AG04450 (cell line): Measurements from ENCODE around the gene OGDHL. TPM values are rescaled to one million over a fixed set of nuclear protein-coding genes. Genes with fewer than 3 reads are reported as not detected.
"Not testable (repeated sequence)": the region's sequence is repeated elsewhere in the genome, so short reads cannot be mapped to it uniquely, and the experiment has no call there.

Experiments
- CTCF ChIA-PET: fragments of 300-600, 350-600 bp; formaldehyde crosslinking; extraction: SDS; loops from one replicate; lab custom pipeline; 2022; ENCODE audit warnings: antibody characterized with exemption, inconsistent platforms; lab: Charles Lee
- POLR2A ChIA-PET: fragments of 350-600 bp; formaldehyde crosslinking; extraction: SDS; loops from one replicate; lab custom pipeline; 2021; ENCODE audit warnings: antibody characterized with exemption, inconsistent platforms; lab: Yijun Ruan, JAX
- DNase-seq: peaks from one replicate; pipeline ENCODE4 v3.0.0-alpha.2; 2011; ENCODE audit warnings: low read depth, low spot score
- H3K27ac ChIP-seq: one replicate; pipeline ENCODE4 v1.5.1; 2012; ENCODE audit warnings: low read depth, low read length, control low read depth
- H3K27me3 ChIP-seq: one replicate; pipeline ENCODE4 v1.6.0; 2012; ENCODE audit warnings: low read length; ENCODE audit not compliant: control insufficient read depth, insufficient read depth
- H3K4me3 ChIP-seq: 2 replicates; pipeline ENCODE4 v1.5.1; 2011; ENCODE audit warnings: mild to moderate bottlenecking, low read depth, low read length, control low read depth
- H3K9me3 ChIP-seq: 2 replicates; pipeline ENCODE4 v1.5.1; 2012; ENCODE audit warnings: low read length; ENCODE audit not compliant: control insufficient read depth, insufficient read depth
- polyA plus RNA-seq: library from polyadenylated mRNA; depleted of rRNA; stranded (reverse); fragments of >200 nt; gene quantifications from 2 replicates; pipeline ENCODE4 v1.2.3, GENCODE V29; 2011
- TF ChIP-seq, protein P1 (sequence below): IDR thresholded peaks from 2 replicates; pipeline ENCODE4 v1.5.1; 2011; ENCODE audit warnings: low read depth, low read length, control low read depth, inconsistent platforms

OGDHL gene
- polyA plus RNA-seq, 1 experiment = 0.19 TPM

DNA sequence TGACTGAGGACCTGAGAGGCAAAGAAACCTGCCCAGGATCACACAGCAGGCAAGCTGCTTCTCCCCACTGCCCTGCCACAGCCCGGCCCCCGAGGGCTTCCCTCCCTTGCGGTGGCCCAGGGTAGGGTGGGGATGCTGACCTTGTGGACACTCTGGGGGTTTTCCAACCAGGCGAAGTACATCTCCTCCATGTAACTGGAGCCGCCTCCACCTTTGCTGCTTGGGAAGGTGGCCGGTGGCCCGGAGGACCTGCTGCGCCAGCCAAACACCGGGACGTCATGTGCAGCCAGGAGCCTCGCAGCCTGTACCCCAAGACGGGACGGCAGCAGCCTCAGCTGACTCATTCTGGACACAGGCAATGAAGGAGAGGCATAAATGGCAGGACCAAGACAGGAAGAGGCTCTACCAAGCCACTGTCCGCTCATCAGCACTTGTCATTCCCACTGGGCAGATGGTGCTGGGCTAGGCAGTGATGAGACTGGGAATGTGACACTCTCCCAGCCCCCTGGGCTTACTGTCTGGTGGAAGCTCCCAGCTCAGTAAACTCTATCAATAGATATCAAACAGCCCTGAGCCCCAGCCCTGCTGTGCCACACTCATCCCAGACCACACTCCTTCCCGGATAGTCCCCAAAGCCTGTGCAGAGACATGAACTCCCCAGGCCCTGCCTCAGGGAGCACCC, 3.7 kb downstream of the OGDHL start:
- ChIA-PET POLR2A (no interaction called here), CTCF (no interaction called here)
- no peak for DNase-seq
- Histone ChIP-seq H3K27me3 (no peaks in the 10 kb centered on the region), H3K27ac (no peak overlapping the region), H3K9me3 (peaks cover 3% of the 10 kb centered on the region; the same call in 1 of the 2 replicates), H3K4me3 (no peak overlapping the region)
- TF ChIP-seq, protein P1, sequence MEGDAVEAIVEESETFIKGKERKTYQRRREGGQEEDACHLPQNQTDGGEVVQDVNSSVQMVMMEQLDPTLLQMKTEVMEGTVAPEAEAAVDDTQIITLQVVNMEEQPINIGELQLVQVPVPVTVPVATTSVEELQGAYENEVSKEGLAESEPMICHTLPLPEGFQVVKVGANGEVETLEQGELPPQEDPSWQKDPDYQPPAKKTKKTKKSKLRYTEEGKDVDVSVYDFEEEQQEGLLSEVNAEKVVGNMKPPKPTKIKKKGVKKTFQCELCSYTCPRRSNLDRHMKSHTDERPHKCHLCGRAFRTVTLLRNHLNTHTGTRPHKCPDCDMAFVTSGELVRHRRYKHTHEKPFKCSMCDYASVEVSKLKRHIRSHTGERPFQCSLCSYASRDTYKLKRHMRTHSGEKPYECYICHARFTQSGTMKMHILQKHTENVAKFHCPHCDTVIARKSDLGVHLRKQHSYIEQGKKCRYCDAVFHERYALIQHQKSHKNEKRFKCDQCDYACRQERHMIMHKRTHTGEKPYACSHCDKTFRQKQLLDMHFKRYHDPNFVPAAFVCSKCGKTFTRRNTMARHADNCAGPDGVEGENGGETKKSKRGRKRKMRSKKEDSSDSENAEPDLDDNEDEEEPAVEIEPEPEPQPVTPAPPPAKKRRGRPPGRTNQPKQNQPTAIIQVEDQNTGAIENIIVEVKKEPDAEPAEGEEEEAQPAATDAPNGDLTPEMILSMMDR = no peak

DNA sequence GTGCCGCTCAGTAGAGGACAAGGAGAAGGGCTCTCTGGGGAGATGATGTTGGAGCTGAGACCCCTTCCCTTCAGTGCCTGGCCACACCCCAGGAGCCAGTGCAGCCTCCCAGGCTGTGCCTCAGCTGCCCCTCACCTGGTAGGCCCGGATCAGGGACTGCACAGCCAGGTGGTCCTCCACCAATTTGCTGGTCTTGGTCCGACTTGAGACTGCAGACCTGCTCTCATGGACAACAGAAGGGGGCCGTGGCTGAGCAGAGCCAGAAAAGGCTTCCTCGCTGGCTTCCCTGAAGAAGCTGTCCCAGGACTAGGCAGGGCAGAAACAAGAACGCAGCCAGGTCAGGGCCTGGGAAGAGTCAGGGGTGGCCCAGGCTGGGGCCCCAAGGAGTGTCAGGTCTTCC, 5.5 kb downstream of the OGDHL start:
- H3K27ac ChIP-seq = no peak overlapping the region
- no peaks in the 10 kb centered on the region for H3K27me3 ChIP-seq
- ChIA-PET CTCF (no interaction called here), POLR2A (no interaction called here)
- H3K9me3 ChIP-seq = peaks cover under 1% of the 10 kb centered on the region; the same call in 1 of the 2 replicates
- TF ChIP-seq, protein P1 = no peak
- H3K4me3 ChIP-seq = no peak overlapping the region
- no peak for DNase-seq

DNA sequence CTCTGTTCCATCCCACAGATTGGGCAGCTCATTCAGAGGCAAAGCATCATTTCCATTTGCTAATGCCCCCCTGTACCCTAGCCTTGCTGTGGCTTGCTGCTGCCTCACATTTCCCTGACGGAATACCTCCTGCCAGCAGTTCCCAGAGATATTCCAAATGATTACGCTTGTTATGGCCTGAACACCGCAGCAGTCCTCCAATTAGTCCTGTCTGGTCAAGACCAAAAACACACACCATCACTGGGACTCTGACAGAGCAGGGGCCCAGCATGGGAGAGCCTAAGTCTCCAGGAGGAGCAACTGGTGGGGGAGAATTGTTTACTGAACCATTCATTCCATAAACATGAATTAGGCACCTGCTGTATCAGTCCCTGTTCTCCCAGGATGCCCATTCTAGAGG, 6.1 kb downstream of the OGDHL start:
- ChIA-PET POLR2A (no interaction called here), CTCF (no interaction called here)
- H3K4me3 ChIP-seq = no peak overlapping the region
- H3K9me3 ChIP-seq = no peaks in the 10 kb centered on the region
- TF ChIP-seq, protein P1 = no peak
- no peak for DNase-seq
- H3K27me3 ChIP-seq = no peaks in the 10 kb centered on the region
- H3K27ac ChIP-seq = no peak overlapping the region

DNA sequence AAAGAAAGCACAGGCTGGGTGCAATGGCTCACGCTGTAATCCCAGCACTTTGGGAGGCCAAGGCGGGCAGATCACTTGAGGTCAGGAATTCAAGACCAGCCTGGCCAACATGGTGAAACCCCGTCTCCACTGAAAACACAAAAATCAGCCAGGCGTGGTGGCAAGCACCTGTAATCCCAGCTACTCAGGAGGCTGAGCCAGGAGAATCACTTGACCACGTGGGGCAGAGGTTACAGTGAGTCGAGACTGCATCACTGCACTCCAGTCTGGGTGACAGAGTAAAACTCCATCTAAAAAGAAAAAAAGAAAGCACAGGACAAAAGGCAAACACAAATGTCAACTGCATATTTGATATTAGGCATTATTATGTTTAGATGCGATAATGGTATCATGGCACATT, 7.2 kb downstream of the OGDHL start:
- DNase-seq, H3K9me3 ChIP-seq, H3K27ac ChIP-seq, H3K4me3 ChIP-seq, CTCF ChIA-PET, POLR2A ChIA-PET, H3K27me3 ChIP-seq: not testable (repeated sequence)

DNA sequence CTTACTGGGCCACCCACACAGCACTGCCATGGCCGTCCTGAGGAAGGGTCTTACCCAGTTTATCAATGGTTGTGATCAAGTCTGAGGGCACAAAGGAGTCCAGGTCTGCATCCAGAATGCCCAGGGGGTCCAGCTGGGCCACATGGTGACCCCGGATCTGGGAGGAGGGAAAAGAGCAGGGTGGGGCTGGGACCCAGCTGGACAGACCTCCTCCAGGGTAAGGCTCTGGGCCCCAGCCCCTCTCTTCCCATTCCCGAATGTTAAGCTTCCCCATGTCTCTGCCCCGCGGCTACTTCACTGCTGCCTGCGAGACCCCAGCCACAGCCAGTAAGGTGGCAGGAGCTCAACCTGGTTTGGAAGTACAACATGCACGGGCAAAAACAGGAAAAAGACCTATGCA, 9.5 kb downstream of the OGDHL start:
- Histone ChIP-seq H3K9me3 (no peaks in the 10 kb centered on the region), H3K27me3 (no peaks in the 10 kb centered on the region), H3K27ac (no peak overlapping the region), H3K4me3 (no peak overlapping the region)
- CTCF ChIA-PET = no interaction called here
- POLR2A ChIA-PET = no interaction called here
- TF ChIP-seq, protein P1 = no peak
- DNase-seq = no peak
